GM13977 (cell line): ENCODE results near the gene MYBPH.

Experiments
- DNase-seq: peaks from one replicate; pipeline ENCODE4 v3.0.0; 2012; ENCODE audit warnings: low spot score
- in situ Hi-C: fragments of 300-500 bp; cut with MboI; formaldehyde crosslinking; loops from one replicate; pipeline ENCODE4 v1.12.0; 2022; ENCODE audit warnings: low sequenced_read_pairs, low pct_unique_long_range_greater_than_20kb, mixed read lengths, inconsistent platforms; ENCODE audit not compliant: unreplicated experiment
- TF ChIP-seq, protein P1 (sequence below): IDR thresholded peaks from 2 replicates; pipeline ENCODE4 v1.5.1; 2012; ENCODE audit warnings: mild to moderate bottlenecking, control low read depth; ENCODE audit not compliant: insufficient read depth; ENCODE audit errors: extremely low read depth, missing control alignments

Gene MYBPH

DNA sequence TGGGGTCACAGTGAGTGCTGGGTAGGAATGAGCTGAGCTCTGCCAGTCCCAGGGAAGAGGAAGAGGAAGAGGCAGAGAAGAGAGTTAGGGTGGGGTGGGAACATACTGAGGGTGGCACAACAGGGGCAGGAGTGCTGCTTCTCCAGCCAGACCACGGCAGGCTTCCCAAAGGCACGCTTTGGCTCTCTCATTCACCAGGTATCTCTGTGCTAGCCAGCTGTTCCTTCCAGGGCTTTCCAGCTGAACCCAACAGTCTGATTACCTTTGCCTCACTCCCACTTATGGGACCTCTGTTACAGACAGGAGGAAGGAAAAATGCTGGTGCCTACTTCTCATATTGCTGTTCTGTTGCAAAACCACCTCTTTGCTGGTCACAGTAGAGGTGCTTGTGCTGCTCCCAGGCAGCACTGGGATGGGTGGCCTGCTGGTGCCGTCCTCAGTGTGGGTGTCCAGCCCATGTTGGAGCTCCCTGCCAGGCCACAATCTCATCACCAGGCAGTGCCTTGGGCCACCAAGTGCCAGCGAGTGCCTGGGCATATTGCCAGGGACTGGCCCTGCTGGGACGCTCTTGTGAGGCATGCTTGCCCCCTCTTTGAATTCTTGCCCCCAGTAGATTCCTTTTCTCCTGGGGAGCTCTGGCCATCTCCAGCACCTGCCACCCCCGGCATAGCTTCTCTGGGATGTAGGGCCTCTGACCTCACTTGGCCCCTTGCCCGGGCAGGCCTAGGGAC lies 46.0 kb downstream of the MYBPH start:
- DNase-seq: no peak
- in situ Hi-C loops: no loop called here
- TF ChIP-seq, protein P1, sequence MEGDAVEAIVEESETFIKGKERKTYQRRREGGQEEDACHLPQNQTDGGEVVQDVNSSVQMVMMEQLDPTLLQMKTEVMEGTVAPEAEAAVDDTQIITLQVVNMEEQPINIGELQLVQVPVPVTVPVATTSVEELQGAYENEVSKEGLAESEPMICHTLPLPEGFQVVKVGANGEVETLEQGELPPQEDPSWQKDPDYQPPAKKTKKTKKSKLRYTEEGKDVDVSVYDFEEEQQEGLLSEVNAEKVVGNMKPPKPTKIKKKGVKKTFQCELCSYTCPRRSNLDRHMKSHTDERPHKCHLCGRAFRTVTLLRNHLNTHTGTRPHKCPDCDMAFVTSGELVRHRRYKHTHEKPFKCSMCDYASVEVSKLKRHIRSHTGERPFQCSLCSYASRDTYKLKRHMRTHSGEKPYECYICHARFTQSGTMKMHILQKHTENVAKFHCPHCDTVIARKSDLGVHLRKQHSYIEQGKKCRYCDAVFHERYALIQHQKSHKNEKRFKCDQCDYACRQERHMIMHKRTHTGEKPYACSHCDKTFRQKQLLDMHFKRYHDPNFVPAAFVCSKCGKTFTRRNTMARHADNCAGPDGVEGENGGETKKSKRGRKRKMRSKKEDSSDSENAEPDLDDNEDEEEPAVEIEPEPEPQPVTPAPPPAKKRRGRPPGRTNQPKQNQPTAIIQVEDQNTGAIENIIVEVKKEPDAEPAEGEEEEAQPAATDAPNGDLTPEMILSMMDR: no peak

DNA sequence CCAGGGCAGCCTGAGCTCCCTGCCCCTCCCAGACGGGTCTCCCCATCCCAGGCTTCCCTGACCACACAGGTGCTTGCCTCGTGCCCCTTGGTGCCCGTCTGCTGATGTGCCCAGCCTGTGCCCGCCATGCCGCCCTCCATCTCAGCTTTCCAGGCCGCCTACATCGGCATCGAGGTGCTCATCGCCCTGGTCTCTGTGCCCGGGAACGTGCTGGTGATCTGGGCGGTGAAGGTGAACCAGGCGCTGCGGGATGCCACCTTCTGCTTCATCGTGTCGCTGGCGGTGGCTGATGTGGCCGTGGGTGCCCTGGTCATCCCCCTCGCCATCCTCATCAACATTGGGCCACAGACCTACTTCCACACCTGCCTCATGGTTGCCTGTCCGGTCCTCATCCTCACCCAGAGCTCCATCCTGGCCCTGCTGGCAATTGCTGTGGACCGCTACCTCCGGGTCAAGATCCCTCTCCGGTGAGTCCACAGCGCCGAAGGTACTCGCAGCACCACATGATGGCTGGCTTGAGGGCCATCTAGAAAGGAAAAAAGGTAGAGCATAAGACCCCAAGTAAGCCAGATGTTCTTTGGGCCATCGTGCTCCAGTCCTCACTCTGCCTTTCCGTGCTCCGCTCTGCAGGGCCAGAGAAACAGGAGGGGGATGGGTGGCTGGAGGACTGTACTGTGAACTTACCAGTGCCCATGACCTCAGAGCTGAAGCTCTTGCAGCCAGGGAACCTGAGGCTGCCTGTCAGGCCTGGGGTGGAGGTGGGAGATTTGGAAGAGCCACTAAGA lies 46.7 kb downstream of the MYBPH start:
- no peak for DNase-seq
- TF ChIP-seq, protein P1: no peak
- in situ Hi-C loops: no loop called here

DNA sequence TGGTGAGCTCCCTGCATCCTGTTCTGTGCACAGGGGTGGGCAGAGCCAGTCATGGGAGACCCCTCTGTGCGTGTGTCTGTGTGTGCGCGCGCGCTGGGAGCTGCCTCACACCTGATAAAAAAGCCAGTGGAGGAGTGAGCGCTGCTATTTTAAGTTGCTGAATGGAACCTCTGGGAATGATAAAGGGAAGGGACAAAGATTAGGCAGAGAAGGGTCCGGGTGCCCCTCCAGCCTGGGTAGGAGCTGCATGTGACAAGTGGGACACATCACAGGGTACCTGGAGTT lies 47.3 kb downstream of the MYBPH start:
- TF ChIP-seq, protein P1: no peak
- in situ Hi-C loops: no loop called here
- no peak for DNase-seq

DNA sequence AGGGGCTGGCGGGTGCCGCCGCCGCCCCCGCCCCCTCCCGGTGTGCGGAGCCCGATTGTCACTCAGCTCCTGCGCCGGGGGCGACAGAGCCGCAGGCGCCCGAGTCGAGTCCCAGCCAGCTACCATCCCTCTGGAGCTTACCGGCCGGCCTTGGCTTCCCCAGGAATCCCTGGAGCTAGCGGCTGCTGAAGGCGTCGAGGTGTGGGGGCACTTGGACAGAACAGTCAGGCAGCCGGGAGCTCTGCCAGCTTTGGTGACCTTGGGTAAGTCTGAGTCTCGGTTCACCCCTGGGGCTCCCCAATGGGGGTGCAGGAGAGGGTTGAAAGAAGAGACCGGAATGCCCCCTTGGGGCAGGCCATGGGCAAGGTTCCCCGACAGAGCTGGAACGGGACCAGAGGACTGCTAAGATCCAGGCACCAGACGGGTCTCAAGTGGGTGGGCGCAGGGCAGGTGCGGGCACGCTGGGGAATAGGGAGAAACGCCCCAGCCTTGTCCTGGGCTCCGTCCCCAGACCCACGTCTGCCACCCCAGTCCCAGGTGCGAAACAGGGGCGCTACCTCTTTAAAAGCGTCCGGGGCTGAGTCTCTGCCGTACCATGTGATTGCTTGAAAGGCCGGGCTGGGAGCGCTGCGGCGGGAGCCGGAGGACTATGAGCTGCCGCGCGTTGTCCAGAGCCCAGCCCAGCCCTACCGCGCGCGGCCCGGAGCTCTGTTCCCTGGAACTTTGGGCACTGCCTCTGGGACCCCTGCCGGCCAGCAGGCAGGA lies 47.8 kb downstream of the MYBPH start, which contains the start of gene ADORA1:
TSS of gene ADORA1 (plus strand) at position 61 of the 765 bp plus-strand sequence. CDS start 1,116 bp downstream, outside the sequence.
- TF ChIP-seq, protein P1: no peak
- no peak for DNase-seq
- in situ Hi-C loops: no loop called here

DNA sequence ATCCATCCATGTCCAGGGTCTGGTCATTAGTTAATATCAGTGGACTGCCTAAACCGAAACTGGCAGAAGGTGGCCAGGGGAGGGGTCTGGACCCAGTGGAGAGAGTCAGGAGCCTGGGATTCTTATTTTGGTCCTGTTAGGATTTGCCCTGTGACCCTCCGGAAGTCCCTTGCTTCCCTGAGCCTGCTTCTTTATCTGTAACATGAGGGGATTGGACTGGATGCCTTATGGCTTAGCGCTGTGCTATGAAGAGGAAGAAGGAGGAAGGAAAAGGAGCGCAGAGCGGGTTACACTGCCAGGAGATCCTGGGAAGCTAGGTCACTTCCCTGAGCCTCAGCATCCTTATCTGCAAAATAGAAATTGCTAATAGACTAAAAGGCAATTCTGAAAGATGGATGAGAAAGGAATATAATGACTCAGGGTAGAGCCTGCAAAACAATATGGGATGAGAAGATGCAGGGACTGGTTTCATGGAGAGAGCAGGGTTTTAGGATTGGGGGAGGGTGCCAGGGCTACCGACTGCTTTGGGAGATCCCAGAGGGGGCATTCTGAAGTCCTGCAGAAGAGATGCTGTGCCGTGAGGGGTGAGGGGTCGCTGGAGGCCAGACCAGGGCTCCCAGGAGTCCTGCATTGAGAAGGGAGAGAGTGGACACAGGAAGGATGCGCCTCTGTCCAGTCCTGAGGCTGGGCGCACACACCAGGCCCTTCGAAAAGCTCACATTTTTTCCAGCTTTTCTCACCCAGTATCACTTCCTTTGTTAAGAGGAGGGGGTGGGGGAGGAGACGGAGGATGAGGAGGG lies 48.6 kb downstream of the MYBPH start:
- in situ Hi-C loops: no loop called here
- no peak for DNase-seq
- TF ChIP-seq, protein P1: no peak

DNA sequence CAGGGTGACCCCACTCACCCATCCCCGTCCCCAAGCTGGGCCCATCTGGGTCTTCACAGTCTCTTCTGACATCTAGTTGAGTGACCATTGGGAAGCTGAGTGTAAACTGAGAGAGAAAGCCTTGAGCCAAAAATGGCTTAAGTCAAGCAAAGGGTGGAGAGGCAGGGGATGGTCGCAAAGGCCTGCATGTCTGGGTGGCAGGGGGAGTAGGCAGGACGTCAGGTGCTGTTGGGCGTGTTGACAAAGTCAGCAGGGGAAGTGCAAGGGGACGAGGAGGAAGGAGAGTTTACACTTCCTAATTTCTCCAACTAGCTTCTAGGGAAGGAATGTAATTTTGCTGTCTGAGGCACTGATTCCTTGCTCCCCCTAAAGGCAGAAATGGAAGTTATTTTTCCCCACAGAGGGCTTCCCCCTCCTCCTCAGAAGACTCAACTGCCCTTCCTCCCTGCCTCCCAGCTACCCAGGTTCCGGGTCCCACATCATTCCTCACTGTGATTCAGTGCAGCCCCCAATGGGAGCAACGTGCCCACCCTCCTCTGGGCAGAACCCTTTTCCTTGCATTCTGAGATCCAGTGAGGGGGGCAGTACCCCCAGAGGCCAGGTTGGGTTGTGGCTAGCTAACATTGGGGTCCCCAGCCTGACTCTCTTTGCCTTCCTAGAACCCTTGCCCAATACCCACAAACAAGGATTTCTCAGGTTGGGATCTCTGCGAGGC lies 49.3 kb downstream of the MYBPH start:
- DNase-seq: no peak
- in situ Hi-C loops: no loop called here
- TF ChIP-seq, protein P1: peak; percentile 10
